Left forelimb (tissue), 1 donor: ENCODE measurements around the gene SAV1.
"Not testable (repeated sequence)": the region's sequence is repeated elsewhere in the genome, so short reads cannot be mapped to it uniquely, and the experiment has no call there.

ENCODE experiments used
- DNase-seq: peaks from one replicate; pipeline ENCODE4 v3.0.0-alpha.2; 2018; ENCODE audit warnings: low spot score

Gene SAV1

GRCh38 chr14:50667996-50668825 is at the start of gene SAV1:
Gene SAV1 (minus strand): TSS chr14:50668306. CDS start chr14:50667967, 339 bp downstream.
- DNase-seq = peak; percentile 89

GRCh38 chr14:50717811-50718210 is 49.7 kb upstream of the SAV1 start:
- no peak for DNase-seq

GRCh38 chr14:50714450-50715073 is 46.5 kb upstream of the SAV1 start:
- no peak for DNase-seq

- DNase-seq = no peak
Measured at GRCh38 chr14:50711043-50711442, 42.9 kb upstream of the SAV1 start.

GRCh38 chr14:50705026-50705593 is 37.0 kb upstream of the SAV1 start:
- DNase-seq = no peak

- DNase-seq = no peak
Measured at GRCh38 chr14:50704454-50705010, 36.4 kb upstream of the SAV1 start.

- no peak for DNase-seq
Measured at GRCh38 chr14:50697659-50698290, 29.7 kb upstream of the SAV1 start.

- DNase-seq = not testable (repeated sequence)
Measured at GRCh38 chr14:50694260-50694659, 26.2 kb upstream of the SAV1 start.

- no peak for DNase-seq
Measured at GRCh38 chr14:50688875-50689274, 20.8 kb upstream of the SAV1 start.

- DNase-seq = no peak
Measured at GRCh38 chr14:50679674-50680073, 11.6 kb upstream of the SAV1 start.

- no peak for DNase-seq
Measured at GRCh38 chr14:50678163-50678562, 10.1 kb upstream of the SAV1 start.

- DNase-seq = no peak
Measured at GRCh38 chr14:50677527-50678063, 9.5 kb upstream of the SAV1 start.

- DNase-seq = no peak
Measured at GRCh38 chr14:50676814-50677516, 8.9 kb upstream of the SAV1 start.

GRCh38 chr14:50675597-50675996 is 7.5 kb upstream of the SAV1 start:
- no peak for DNase-seq

- DNase-seq = no peak
Measured at GRCh38 chr14:50670866-50671256, 2.8 kb upstream of the SAV1 start.

- DNase-seq = no peak
Measured at GRCh38 chr14:50670196-50670865, 2.2 kb upstream of the SAV1 start.

- DNase-seq = no peak
Measured at GRCh38 chr14:50669441-50669986, 1.4 kb upstream of the SAV1 start.

GRCh38 chr14:50668826-50669143 is 679 bp upstream of the SAV1 start:
- no peak for DNase-seq

- DNase-seq = peak; percentile 68
Measured at GRCh38 chr14:50667684-50667995, 466 bp downstream of the SAV1 start.

- no peak for DNase-seq
Measured at GRCh38 chr14:50666772-50667683, 1.1 kb downstream of the SAV1 start.
